NCI-H2171 treated with DMSO at 0.1 percent for 48 hours (cell line): Measurements from ENCODE around the gene PPP1R12B.
"Not testable (repeated sequence)": the region's sequence is repeated elsewhere in the genome, so short reads cannot be mapped to it uniquely, and the experiment has no call there.

Experiments
- DNase-seq: peaks from one replicate; lab custom pipeline; 2025; lab: John Stamatoyannopoulos, UW

Gene PPP1R12B

DNA sequence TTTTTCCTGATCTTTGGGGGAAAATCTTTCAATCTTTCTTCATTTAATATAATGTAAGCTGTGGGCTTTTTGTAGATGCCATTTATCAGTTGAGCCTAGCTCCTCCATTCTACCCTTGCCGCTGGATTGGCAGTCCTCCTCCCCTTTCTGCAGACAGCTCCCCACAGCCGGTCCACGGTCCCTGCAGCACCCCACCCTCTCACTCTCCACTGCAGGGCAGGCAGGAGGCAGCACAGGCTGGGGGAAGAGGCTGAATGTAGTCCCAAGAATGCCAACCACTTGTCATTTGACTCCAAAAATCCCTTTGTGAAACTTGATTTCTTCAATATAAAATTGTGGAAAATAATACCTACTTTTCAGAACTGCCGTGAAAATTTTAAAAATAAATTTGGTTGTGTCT lies 265.1 kb downstream of the PPP1R12B start:
- DNase-seq, result no peak

DNA sequence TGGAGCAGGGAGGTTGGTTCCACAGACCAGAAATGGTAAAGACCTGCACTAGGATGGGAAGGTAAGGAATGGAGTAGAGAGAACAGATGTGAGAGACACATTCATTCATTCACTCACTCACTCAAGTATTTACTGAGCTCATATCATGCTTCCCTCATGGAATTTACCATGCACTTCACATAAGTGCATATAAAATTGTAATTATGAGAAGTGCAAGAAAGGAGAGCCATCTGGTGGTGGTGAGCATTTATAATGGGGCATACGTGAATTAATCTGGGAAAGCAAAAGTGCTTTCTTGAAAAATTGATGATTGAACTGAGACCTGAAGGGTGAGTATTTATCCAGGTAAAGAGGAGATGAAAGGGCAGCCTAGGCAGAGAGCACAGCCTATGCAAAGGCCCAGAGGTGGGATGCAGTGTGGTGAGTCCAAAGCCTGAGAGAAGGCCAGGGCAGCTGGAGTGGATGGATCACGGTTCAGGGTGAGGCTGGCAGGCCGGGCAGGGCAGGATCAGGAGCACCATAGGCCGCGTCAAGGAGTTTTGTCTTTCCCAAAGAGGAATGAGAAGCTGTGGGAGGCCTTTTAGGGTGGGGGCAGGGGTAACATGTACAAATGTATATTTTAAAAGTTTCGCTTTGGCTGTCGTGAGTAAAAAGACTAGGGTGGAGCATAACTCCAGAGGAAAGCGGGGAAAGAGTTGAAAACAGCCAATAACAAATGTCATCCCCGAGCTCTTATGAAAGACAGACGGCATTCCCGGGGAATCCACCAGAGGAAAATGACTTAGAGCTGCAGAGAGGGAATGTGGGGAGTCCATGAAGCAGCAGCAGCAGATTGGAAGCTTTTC lies 266.1 kb downstream of the PPP1R12B start:
- DNase-seq, result peak; percentile 18

DNA sequence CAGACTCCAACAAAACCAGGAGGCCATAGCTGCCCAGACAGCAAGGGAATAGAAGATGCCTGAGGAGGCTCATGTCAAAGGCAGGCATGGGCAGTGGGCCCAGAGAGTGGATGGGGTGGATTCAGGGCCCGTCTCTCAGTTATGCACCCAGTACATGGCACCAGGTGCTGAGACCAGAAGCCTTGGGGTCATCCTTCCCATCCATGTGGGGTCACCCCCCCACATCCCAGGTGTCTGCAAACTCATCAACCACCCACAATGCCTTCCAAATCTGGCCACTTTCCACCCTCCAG lies 266.7 kb downstream of the PPP1R12B start:
- DNase-seq, result not testable (repeated sequence)

DNA sequence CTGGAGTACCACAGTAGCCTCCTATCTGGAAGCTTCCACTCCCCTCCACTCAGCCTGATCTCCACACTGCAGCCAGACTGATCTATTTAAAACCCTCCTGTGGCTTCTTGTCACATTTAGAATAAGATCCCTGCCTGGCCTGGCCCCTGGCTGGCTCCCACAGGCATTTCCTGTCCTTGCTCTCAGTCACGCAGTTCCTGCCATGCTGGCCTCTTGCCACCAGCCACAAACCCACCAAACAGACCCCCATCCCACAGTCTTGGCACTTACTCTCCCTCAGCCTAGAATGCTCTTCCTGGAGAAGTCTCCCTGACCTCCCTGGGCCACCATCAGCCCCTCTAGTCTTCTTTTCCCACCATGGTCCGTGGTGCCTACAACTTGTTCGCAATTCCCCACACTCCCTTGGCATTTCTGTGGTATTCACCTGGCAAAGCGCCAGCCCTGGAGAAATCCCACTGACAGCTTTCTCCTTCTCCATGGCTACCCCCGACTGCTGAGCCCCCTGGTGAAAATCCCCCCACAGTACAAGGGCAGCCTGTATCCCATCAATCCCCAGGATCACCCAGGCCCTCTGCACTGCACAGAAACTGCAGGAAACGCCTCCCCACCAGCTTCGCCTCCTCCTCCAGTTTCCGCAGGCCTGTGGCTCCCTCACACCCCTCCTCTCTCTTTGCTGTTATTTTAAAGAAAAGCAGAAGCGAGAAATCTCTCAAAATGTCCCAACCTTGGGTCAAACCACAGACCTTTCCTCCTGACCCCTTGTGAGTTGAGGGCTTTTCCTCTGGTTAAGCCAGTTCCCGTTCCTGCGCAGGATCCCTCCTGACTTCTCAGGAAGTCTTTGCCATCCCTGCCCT lies 267.2 kb downstream of the PPP1R12B start:
- no peak for DNase-seq

DNA sequence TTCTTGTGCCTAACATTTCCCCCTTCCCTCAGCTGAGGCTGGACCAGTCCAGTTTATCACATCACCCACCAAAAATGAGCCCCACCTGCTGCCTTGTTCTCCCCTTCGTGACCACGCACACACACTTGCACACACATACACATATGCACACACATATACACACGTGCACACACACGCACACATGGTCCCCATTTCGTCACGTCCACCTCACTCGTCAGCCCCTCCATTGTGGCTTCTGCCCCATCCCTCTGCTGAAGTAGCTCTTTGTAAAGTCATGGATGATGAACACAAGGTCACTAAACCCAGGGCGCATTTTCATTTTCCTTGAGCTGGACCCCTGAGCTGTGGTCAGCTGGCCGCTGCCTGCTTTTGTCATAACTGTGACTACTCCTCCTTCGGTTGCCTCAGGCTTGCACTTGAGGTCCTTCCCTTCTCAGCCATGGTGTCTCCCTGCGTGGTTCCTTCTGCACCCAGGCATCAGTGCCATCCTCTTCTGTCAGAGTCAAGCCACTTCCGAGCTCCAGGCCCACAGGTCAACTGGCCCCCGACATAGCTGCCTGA lies 267.9 kb downstream of the PPP1R12B start:
- no peak for DNase-seq

DNA sequence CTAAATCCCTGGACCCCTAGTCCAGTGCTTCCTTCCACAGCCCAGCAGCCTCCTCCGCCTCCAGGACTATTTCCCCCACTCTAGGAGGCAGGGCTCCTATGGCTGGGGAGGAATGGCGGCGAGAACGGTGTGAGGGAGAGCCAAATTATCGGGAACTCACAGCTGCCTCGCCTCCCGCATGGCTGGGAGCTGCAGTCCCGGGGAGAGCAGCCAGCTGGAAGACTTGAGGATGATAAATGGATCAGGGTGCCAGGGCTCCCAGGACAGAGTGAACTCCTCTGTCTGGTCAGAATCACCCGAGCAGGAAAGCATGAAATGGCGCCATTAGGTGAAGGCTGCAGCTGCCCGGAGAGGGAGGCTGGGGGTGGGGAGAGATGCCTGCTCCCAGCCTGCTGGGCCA lies 270.5 kb downstream of the PPP1R12B start:
- DNase-seq, result not testable (repeated sequence)

DNA sequence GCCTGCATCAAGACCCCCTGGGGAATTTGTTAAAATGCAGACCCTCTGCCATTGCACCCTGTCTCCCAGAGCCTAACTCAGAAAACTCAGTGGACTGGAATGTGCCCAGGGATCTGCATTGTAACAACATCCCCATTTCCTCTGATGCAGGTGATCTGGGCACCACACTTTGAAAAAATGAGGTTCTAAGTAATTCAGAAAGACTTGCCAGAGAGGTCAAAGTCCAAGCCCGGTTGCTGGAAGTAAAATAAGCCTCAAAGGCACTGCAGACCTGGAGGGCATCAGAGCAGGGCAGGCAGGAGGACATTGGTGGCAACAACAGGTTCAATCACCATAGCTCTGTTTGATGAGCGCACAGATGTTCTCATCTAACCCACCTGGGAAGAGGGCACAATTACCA lies 271.0 kb downstream of the PPP1R12B start:
- DNase-seq, result no peak

DNA sequence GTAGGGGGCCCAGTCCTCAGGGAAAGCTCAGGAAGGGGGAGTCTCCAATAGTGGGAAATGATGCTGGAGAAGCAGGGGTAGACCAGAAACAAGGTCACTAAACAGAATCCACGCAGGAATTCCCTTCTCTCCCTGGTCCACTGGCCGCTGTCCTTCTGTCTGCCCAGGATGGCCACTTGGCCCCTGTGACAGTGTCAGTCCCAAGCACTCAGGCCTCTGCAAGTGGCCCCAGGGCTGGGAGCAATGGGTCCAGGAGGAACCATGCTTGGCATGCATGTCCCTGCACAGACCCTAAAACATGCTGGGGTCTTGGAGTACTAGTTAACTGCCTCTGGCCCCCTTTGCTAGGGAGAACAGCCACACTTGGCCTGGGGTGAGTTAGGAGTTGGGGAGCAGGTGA lies 271.5 kb downstream of the PPP1R12B start:
- not testable (repeated sequence) for DNase-seq

DNA sequence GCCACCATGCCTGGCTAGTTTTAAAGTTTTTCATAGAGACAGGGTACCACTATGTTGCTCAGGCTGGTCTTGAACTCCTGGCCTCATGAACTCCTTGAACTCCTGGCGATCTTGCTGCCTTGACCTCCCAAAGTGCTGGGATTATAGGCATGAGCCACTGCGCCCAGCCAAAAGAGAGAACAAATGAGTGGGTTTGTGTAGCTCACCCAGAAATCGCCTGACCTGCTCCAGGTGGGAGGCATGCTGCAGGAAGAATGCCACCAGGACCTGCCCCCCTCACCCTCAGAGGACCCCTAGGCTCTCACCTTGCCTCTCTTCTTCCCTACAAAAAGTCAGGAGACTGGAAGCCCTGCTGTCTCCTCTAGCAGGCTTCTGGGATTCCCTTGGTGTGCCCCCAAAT lies 272.9 kb downstream of the PPP1R12B start:
- DNase-seq, result no peak

DNA sequence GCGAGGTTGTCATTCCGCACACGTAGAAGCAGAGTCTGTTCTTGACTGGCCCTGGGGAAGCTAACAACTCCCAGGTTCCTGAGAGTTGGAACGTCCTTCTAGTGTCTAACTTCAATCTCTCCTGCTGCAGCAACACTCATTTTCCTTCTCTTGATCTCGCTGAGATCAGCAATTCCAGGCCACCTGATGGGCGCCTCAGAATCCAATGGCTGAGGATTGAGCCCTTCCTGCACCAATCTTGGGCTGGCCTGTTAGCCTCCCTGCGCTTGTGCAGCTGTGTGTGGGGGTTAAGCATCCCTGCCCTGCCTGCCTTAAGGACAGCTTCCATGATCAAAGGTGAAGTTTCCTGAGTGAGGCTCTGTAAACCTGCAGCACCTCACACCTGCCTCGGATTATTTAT lies 273.9 kb downstream of the PPP1R12B start:
- DNase-seq, result no peak

DNA sequence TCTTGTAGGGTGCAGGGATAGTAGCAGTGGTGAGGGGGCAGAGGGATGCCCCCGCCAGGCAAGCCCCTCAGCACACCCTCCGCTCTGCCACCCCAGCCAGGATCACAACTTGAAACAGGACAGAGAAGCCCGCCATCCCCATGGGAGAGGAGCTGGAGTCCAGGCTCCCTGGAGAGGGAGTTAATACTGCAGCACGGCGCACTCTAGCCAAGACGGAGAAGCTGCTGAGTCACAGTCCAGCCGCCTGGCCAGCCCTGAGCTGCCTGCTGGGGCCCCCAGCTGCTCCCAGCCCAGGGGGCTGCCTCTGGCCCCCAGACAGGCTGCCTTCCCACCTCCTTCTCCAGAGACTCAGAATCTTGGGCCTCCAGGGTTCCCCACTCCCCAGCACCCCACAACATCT lies 274.6 kb downstream of the PPP1R12B start:
- no peak for DNase-seq

DNA sequence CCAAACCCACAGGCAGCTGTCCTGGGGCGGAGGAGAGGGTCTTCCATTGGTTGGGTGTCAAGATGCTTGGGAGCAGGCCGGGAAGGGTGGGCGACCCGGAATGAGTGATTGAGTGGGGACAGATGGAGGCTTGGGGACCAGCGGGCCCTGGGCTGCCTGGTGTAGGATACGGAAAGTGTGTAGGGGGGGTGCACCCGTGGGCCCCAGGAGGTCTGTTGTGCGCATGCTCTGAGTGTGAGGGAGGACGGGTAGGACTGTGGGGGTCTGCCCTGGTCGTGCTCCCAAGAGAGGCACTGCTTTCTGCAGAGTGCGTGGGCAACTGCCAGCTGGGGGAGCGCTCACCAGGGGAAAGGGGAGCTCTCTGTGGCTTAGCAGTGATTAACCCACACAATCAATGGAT lies 275.0 kb downstream of the PPP1R12B start:
- DNase-seq, result not testable (repeated sequence)

DNA sequence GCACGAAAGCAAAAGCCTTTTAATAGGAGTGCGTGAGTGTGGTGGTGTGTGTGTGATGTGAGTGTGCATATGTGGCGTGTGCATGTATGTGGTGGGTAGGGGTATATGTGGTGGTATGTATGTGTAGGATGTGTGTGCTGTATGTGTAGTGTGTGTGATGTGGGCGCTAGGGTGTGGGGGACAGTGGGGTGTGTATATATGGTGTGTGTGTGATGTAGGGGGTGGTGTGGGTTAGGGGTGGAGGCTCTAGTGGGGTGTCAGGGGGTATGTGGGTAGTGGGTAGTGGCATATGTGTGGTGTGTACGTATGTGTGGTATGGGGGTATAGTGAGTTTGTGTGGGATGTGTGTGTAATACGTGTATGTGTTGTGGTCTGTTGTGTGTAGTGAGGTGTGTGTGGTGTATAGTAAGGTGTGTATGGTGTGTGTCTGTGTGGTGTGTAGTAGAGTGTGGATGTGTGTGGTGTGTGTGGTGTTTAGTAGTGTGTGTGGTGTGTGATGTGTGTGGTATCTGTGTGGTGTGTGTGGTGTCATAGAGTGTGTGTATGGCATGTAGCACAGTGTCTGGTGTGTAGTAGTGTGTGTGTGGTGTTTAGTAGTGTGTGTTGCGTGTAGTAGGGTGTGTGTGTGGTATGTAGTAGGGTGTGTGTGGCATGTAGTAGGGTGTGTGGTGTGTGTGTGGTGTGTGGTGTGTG lies 275.7 kb downstream of the PPP1R12B start:
- DNase-seq, result no peak

DNA sequence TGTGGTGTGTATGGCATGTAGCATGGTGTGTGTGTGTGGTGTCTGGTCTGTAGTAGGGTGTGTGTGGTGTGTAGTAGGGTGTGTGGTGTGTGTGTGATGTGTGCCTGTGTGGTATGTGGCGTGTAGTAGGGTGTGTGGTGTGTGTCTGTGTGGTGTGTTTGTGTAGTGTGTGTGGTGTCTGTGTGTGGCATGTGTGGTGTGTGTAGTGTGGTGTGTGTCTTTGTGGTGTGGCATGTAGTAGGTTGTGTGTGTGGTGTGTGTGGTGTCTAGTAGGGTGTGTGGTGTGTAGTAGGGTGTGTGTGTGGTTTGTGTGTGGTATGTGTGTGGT lies 276.2 kb downstream of the PPP1R12B start:
- DNase-seq, result no peak

DNA sequence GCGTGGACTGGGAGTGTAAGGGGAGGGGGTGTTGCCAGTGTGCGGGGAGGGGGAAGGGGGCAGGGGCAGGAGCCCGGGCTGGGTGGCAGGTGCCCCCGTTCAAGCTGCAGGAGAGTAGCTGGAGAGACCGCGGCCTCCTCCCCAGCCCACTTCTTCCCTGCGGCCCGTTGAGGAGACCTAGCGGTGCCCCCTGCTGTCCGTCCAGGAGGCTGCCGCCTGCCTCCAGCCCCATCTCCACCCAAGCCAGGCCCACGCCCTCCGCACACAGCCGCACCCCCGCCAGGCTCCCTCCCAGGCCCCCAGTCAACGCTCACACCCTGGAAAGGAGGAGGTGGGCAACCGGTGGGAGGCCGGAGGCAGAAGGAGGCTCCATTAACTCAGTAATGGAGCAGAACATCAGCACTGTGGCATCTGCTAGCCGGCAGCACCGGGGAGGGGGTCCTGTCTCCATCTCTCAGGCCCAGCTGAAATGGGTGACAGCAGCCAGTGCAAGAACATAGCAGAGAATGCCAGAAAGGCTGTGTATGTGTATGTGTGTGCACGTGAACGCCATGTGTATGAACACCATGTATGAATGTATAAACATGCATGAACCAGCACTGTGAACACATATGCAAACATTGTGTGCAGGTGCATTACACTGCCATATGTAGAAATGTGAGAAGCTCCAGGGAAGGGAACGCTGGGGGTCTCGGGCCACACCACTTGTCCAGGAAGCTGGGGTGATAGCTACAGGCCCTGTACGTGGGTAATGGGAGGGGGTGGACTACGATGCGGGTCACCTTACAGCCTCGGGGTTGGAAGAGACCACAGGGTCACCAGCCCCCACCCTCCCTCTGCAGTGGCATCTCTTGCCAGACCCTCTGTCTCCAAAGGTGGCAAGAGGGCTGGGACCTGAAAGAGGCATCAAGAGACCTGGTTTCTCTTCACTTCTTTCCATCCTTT lies 277.2 kb downstream of the PPP1R12B start:
- DNase-seq, result peak; percentile 18

DNA sequence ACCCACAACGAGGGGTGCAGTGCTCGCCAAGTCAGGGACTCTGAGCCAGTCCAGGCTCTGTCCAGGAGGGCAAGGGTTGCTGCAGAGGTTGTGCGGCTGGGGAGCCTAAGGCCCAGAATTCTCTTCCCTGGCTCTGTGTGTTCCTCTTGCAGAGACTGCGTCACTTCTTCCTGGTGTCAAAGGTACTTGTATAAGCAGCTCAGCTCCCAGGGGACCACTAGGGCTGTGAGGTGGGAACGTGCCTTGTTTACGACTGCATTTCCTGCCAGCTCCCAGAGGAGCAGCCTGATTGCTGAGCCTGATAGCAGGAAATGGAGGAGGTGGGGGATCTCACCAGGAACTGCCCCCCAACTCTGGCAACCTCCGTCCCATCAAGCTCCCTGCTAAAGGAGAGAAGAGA lies 278.5 kb downstream of the PPP1R12B start:
- peak; percentile 84 for DNase-seq

DNA sequence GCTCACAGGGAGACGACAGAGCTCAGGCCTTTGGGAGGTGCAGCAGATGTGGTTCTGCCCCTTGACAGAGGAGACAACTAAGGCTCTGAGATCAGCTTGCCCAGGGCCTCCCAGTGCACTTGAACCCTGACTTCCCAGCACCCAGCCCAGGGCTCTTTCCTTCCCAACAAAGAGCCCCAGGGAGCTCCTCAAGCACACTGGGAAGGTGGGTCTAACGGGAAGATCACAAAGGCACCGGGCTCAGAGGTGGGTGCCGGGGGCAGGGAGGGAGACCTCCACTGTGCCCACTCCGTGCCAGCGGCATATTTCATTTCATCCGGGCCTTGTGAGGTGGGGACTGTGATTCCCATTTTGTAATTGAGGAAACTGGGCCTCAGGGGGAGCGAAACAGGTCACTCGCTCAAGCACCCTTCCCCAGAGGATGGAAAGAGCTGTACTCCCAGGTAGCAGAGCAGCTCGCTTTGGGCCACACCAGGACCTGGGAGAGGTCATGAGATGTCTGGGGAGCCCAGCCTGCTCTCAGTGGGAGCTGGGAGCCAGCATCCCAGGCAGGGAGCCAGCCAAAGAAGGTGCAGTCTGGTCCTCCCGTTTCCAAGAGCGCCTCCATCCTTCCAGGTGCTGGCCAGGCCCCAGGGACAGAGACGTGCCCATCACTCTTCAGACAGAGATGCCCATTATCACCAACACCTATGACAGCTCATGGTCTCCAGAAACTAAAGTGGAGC lies 279.5 kb downstream of the PPP1R12B start:
- DNase-seq, result no peak

DNA sequence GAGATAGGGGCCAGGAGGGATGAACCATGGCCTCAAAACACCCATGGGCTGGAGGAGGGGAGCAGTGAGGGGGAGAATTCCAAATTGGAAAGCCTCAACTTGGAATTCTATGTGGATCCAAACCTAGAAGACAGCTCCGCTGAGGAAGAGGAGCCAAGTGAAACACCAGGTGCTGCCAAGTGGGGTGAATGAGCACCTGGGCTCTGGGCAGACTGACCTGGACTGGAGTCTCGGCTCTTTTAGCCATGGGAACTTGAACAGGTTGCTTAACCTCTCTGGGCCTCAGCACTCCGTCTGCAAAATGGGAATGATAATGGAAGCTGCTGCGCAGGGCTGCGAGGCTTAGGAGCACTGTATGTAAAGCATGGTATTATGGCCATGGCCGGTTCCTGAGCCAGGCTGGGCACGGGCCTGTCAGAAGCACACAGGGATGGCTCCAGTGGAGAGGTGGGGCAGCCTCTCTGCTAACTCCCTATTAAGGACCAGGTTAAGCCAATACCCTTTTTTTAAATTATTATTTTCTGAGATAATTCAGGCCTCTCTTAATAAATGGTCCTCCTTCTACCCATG lies 280.2 kb downstream of the PPP1R12B start:
- DNase-seq, result no peak

DNA sequence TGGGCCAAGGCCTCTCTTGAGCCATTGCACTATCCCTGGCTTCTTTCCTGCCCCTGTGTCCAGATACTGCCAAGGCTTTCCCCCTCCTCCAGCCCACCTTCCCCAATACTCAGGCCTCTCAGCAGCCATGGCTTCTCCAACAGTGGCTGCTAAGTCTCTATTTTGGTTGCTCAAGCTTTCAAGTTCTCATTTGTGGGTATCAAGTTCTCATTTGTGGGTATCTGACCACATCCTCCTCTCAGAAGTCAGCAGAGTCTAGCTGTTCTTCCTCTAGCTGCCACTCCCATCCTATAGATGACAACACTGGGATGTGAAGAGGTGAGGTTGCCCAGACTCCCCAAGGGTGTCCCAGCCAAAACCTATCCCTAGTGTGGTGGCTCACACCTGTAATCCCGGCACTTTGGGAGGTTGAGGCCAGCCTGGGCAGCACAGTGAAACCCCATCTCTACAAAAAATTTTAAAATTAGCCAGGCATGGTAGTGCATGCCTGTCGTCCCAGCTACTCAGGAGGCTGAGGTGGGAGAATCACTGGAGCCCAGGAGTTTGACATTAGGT lies 280.8 kb downstream of the PPP1R12B start:
- DNase-seq, result not testable (repeated sequence)

DNA sequence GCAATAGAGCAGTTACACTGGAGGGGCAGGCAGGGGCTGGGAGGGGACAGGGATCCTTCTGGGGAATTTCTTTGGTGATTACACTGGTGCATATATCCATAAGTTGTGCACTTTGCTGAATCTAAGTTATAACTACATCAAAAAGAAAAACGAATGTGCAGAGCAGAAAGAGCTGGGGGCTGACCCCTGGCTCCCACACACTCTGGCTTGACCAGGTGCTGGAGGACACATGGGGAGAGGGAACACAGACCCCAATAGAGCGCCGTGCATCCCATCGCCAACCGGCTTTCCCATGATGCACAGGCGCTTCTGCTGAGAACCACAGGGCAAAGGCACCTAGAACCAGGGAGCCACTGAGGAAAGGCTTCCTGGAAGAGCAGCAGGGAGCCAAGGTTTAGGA lies 281.6 kb downstream of the PPP1R12B start:
- not testable (repeated sequence) for DNase-seq
